NCI-H1092 (cell line): ENCODE data around the gene MED25.

Source experiments
- DNase-seq: peaks from one replicate; lab custom pipeline; 2025; lab: John Stamatoyannopoulos, UW

Gene MED25

DNA sequence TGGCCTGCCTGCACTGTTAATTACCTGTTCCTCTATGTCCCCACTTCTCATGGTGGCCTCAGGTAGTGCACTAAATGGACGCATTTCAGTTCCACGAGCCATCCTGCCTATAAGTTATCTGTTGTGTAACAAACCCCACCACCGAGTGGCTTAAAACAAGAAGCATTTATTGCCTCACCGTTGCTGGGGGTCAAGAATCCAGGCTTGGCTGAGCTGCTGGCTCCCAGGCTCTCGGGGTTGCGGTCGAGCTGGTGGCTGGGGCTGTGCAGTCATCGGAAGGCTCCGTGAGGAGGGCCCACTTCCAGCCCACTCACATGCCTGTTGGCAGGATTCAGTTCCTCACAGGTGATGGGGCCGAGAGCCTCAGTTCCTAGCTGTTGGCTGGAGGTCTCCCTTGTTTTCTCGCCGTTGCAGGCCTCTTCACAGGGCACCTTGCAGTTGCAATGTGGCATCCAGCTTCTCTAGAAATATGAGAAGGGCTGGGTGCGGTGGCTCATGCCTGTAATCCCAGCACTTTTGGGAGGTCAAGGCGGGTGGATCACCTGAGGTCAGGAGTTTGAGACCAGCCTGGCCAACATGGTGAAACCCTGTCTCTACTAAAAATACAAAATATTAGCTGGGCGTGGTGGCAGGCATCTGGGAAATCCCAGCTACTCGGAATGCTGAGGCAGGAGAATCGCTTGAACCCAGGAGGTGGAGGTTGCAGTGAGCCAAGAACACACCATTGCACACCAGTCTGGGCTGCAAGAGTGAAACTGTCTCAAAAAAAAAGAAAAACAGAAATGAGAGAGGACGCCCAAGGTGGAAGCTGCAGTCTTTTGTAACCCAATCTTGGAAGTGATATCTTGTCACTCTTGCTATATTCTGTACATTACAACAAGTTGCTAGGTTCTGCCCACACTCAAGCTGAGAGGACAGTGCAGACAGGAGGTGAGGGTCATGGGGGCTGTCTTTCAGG lies 26.3 kb downstream of the MED25 start:
- DNase-seq = no peak

DNA sequence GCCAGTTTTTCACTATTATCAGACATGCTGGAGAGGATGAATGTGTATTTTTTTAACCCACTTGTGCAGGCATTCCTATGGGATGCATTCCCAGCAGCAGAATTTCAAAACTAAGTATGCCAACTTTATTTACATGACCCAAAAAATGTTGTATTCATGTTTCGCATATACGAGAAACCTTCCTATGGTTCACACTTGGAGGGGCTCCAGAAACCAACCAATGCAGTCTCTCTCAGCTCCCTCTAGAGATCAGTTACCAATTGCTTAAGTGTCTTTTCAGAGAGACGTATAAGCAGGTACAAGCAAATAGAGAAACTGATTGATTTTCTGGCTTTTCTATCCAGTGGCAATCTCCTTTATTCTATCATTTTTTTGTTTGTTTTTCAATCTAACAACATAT lies 27.3 kb downstream of the MED25 start:
- no peak for DNase-seq

GRCh38 chr19:49846408-49846807 lies 28.3 kb downstream of the MED25 start:
- DNase-seq = no peak

DNA sequence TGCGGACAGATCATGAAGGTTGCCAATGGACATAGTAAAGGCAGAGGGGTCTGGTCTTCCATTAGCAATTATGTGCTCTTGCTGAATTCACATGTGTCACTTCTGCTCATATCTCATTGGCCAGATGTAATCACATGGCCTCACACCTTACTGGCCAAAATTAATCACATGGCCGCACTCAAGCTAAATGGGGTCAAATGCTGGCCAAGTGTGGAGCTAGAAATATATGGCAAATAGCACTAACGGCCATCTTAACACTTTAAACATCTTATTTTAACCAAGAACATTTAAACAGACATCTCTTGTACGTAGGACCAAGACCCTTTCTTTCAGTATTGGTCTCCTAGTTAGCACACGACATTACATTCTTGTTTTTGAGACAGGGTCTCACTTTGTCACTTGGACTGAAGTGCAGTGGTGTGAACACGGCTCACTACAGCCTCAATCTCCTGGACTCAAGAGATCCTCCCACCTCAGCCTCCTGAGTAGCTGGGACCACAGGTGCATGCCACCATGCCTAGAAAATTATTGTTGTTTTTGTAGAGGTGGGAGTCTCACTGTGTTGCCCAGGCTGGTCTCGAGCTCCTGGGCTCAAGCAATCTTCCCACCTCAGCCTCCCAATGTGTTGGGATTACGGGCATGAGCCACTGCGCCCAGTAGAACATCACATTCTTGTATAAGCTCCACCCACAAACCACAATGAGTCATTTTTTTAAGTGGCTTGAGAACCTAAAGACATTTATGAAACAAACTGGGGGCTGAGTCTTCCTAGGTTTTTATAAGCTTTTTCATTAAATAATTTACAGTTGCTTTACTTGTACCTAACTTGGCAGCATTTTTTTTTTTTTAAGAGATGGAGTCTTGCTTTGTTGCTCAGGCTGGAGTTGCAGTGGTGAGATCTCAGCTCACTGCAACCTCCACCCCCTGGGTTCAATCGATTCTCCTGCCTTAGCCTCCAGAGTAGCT lies 29.9 kb downstream of the MED25 start:
- DNase-seq = no peak

DNA sequence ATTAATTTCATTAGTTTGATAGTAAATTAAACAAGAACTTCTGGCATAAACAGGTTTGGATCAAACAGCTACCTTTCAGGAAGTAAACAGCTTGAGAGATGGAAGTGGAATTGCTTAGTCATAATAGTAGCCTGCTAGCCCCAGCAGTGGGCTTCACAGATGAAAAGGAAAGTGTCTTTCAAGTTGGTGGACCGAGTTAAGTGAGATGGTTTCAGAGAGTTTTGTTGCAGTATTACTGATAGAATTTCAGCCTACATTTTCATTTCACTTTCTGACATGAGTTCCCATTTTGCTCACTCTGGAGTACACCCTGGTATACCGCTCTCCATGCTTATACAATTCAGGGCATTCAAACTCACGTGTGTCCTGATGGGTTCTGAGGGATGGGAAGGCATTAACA lies 30.8 kb downstream of the MED25 start:
- DNase-seq = no peak

DNA sequence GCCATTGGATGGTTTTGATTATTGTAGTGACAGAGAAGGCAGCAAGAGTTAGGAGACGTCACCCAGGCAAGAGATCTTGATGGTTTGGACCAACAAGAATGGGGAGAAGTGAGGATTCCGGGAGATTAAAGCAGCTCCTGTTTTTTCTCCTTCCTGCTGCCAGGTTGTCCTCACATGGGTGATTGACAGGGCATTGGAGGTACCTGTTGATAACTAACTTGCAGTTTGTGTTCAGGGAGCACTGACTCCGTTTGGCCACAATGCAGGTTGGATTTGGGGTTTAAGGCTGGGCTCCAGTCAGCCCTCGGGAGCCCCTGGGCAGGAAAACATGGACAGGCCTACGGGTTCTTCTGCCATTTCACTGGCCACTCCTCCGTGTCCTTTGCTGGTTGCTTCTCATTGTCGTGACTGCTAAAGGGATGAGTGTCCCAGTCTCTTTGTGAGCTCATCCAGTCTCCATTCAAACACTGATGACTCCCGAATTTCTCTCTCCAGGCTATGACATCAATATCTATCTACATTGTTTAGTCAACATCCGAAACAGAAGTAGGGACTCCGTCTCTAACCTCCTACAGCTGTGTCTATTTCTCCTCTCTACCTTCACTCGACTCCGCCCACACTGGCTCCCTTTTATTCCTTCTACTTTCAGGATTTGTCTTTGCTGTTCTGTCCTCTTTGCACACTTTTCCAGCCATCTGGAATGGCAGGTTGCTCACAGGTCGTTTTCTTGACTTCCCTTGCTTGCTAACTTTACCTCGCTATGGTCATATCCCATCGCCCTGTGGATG lies 31.5 kb downstream of the MED25 start:
- no peak for DNase-seq

DNA sequence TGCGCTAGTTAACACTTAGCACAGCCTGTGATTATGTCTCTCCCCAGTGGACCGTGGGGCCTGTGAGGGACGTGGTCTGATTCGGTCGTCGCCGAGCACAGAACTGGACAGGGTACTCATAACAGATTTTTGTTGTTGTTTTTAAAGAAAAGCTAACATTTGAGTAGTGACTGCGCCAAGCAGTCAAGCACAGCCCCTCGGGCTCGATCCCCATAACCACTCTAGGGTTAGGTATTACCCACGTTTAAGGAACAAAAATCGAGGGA lies 32.1 kb downstream of the MED25 start:
- DNase-seq = no peak

DNA sequence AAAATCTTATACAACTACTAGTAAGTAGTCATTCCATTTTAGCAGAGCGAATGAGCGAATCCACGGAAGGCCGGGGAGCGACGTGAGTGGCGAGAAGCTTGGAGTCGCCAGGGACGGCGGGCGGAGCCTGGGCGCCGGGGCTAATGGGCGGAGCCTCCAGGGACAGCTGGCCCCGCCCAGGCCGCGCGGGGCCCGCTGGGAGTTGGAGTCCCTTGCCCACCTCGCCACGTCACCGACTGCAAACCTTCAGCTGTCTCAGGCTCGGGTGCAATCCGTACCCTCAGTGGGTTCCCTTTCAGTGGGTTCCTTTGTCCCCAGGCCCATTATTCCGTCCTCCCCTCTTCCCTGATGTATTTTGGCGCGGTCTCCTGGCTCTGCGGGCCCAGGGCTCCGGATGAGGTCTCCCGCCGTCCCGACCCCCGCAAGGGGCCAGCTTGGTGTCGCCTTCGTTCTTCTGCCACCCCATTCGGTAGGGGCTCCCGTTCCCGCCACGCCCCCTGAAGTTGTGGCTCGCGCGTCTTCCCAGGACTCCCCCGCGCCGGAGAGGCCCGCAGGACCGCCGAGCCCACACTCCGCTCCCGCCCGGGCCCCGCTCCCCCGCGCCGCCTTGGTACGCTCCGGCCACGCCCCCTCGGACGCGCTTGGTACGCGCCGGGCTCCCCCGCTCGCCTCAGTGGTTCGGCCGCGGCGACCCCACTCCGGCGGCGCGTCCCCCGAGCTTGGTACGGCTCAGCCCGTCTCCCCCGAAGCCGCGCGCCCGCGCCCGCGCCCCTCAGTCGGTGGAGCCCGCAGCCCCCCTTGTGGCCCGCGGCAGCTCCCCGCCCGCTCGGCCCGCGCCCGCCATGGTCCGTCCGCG lies 32.6 kb downstream of the MED25 start, which contains the start of gene PTOV1:
TSS of gene PTOV1 (plus strand) at position 673 of the 856 bp plus-strand sequence.
- DNase-seq = peak; percentile 84

DNA sequence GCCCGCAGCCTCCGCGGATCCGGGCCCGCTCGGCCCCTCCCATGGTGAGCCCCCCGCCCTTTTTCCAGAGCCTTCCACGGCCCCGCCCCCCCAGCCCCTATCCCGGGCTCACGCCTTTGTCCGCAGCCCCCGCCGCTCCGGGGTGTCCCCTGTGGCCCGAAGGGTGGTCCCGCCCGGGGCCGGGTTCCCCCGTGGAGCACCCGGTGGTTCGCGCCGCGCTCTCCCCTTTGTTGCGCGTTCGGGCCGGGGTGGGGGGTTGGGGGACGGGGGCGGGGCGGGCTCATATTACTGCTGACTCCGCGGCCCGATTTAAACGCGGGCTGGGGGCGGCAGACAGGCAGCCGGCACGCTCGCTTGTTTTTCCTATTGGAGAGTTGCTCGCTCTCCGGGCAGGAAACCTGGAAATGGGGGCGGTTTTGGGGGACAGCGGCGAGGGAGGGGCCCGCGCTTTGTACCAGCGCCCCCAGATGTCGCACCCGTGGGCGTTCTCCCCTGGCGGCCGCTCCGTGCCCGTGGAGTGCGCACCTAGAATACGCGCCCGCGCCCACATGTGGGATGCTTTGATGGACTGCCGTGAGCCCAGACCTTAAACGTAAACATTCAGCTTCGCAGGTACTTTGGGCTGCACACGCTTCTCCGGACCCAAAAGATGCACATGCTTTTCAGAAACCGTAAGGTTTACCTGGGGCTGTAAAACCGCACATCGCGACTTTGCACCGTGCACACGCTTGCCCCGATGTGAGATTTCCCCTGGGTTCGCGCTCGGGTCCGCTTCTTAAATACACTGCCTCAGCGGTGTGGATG lies 33.6 kb downstream of the MED25 start:
- DNase-seq = peak; percentile 12

- no peak for DNase-seq
Measured at GRCh38 chr19:49852631-49853126, 34.6 kb downstream of the MED25 start.

GRCh38 chr19:49853852-49854377 lies 35.8 kb downstream of the MED25 start:
- DNase-seq = no peak

DNA sequence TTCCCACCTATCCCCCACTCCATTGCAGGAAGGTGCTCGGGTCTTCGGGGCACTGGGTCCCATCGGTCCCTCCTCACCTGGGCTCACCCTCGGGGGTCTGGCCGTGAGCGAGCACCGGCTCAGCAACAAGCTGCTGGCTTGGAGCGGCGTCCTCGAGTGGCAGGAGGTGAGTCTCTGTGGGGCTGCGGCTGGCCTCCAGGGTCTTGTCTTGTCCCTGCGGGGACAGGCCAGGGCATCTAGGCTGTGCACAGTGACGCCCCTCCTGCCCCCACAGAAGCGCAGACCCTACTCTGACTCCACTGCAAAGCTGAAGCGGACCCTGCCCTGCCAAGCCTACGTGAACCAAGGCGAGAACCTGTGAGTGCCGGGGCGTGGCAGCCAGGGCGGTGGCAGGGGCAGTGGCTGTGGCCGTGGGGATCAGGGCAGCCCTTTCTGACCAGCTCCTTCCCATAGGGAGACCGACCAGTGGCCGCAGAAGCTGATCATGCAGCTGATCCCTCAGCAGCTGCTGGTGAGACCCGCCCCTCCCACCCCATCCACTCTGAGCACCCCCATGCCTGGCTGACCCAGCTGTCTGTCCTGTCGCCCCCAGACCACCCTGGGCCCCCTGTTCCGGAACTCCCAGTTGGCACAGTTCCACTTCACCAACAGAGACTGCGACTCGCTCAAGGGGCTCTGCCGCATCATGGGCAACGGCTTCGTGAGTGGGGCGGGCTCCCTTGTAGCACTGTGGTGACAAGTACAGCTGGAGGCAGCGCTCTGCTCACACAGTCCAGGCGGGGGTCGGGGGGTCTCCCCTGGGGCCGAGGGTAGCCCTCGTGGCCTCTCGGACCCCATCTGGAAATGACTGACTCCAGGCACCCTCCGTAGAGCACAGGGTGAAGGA lies 36.5 kb downstream of the MED25 start:
- DNase-seq = no peak

GRCh38 chr19:49855277-49855675 lies 37.2 kb downstream of the MED25 start:
- no peak for DNase-seq

DNA sequence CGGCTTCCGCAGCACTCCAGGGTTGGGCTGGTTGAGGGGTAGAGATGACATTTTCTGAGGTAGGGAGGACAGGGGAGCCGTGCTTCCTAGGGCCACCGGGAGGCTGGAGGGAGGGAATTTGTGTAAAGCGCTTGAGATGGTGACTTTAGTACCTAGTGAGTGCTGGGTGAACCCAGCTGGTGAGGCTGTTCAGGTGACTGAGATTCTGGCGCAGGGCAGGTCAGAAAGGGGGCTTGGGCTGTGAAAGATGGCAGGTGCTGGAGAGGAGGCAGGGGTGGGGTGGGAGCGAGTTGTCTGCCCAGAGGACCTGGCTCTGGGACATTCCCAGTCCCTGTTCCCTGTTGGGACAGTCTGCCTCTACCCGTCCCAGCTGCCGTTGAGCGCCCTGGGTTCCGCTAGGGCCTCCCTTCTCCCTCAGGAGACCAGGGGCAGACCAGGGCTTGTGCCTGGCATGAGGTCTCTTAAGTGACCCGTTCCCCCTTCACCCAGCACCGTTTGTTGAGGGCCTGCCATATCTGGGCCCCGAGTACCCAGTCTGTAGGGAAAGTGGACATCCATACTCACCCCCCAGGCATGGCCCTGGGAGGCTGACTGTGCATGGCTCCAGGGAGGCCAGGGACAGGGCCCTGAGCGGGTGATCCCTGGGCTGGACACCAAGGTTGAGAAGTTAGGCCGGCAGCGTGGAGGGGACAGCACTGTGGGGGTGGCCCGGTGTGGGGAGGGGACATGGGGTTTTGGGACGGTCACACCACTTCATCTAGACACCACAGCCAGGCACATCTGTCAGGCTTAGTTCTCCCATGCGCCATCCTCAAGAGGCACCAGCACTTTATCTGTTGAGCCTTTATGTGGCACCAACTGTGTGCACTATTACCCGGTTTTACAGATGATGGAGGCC lies 37.8 kb downstream of the MED25 start:
- no peak for DNase-seq

GRCh38 chr19:49856574-49857021 lies 38.5 kb downstream of the MED25 start:
- DNase-seq = no peak

GRCh38 chr19:49857061-49857837 lies 39.2 kb downstream of the MED25 start:
- DNase-seq = no peak

GRCh38 chr19:49857838-49858087 lies 39.7 kb downstream of the MED25 start:
- no peak for DNase-seq
